C1 segment of cervical spinal cord (tissue), 14 donors: ENCODE measurements around the gene VCP.
"Not testable (repeated sequence)": the region's sequence is repeated elsewhere in the genome, so short reads cannot be mapped to it uniquely, and the experiment has no call there.

Experiments
- DNase-seq, 14 donors: peaks; one replicate each; lab custom pipeline; 2025; lab: John Stamatoyannopoulos, UW

The VCP gene

DNA sequence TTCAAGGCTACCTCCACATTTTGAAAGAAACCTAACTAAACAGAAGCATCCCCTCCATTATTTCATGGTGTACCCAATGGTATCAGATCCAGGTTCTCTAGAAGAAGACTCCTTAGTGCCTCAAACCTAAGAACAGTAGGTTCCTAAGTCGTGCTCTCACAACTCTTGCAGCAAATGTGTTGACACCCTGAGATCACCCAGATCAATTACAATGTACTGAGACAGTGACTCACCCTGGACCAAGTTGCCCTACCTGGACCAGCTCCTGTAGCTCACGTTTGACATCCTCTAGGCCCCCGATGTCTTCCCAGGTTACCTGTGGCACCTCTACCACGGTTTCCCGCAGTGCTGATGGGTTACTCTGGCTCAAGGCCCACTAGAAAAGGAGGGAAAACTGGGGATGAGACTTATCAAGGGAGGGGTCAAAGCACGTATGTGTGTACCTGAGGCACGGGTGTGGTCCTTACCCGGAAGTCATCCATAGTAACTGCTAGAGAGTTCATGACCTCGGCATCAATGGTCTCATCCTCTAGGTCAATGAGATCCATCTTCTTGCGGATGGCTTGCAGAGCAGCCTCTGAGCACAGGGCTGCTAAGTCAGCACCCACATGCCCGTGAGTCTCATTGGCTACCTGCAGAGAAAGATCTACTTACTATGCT is 11.7 kb downstream of the VCP start:
- no peak for DNase-seq

GRCh38 chr9:35059438-35059837 is 13.0 kb downstream of the VCP start:
- no peak for DNase-seq

DNA sequence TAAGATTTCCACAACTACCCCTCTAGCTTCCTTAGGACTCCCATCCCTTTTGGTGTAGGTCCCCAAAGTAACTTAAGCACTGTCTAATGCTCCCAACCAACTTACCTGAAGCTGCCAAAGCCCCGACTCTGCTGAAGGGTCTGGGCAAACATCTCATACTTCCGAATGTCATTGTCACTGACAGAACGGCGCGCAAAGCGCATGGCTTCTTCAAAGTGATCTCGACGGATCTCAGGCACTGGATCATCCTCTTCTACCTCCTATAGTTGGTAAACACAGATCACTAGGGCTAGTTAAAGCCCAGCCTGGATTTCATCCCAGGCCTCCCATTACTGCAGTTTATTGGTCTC is 15.2 kb downstream of the VCP start:
- no peak for DNase-seq

- DNase-seq: no peak
Observed at GRCh38 chr9:35056571-35057270, 15.7 kb downstream of the VCP start.

DNA sequence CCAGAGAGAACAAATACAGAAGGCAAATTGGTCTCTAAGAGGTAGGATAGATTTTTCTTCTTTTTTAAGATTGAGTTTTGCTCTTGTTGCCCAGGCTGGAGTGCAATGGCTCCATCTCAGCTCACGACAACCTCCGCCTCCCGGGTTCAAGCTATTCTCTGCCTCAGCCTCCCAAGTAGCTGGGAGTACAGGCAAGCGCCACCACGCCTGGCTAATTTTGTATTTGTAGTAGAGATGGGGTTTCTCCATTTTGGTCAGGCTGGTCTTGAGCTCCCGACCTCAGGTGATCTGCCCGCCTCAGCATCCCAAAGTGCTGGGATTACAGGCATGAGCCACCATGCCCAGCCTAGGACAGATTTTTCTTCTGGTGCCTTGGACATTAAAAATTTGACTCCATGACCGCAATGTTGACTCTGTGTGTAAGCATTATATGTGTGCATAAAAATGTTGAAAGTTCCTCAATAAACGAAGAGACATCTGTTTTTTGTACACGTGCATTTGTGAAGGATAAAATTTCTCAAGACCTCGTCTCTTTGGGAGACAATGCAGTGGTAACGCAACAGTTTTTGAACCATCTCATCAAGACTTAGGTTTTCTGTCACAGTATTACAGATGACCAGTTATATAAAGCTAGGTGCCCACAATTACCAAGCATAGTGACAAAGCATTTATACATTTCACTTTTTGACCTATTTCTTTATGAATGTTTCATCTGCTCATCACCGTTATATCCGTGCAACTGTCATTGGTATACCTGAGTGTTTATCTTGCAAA is 17.4 kb downstream of the VCP start:
- no peak for DNase-seq

DNA sequence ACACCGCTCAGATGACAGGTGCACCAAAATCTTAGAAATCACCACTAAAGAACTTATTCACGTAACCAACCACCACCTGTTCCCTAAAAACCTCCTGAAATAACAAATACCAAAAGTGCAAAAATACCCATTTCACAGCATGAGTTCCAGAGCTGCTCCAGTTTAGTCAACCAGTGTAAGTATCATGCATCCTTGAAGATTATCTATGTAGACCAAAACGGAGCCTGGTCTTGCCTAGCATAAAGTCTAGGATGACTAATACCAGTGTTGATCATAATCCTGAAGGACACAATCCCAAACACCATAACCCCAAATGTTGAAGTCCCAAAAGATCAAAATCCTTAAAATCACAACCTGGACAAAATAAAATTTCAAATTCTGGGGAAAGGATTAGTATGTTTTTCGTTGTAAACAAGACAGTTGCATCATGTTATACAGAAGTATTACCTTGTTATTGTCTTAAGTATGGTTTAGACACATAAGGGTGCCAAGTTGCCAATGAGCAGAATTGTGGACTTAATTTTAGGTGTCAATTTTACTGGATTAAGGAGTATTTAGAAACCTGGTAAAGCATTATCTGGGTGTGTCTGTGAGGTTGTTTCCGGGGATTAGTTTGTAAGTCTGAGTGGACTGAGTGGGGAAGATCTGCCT is 18.1 kb downstream of the VCP start:
- DNase-seq: no peak

DNA sequence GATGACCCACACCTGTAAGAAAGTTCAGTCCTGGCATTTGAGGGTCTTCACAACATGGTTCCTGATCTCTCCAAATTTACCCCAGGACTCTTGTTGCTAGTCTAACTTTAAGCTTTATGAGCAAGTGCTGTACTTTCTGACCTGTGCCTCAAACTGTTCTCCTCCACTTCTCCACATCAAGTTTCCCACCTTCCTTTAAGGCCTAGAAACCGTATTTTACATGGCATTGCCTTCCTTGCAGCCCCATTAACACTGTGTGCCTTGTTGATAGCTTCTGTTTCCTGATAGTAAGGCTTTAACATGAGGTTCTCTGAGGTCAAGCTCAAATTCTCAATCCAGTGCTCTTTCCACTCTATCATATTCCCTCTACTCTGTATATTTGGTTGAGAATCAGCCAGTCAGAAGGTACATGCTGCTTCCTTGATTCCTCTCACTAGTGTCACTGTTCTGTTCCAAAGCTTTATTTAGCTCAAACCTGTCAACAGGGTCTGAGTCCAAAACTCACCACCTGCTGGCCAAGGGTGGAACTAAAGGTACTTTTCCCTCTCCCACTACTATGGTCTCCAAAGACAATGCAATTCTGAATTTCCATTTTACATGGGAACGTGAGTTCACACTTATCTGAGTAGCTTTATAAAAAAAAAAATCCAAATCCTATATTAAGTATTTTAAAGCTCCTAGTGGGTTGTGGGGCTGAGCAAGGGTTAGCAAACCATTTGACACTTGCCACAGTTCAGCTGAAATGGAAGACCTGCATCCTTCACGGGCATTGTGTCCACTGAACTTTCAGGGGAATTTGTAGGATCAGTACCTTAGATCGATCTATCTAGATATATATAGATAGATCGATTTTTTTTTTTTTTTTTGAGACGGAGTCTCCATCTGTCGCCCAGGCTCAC is 21.1 kb downstream of the VCP start:
- peak in 1 of 14 donors; percentile 94 for DNase-seq

GRCh38 chr9:35048511-35048910 is 23.9 kb downstream of the VCP start:
- DNase-seq: no peak

- DNase-seq: no peak
Observed at GRCh38 chr9:35044071-35044470, 28.4 kb downstream of the VCP start.

- no peak for DNase-seq
Observed at GRCh38 chr9:35042891-35043545, 29.4 kb downstream of the VCP start.

DNA sequence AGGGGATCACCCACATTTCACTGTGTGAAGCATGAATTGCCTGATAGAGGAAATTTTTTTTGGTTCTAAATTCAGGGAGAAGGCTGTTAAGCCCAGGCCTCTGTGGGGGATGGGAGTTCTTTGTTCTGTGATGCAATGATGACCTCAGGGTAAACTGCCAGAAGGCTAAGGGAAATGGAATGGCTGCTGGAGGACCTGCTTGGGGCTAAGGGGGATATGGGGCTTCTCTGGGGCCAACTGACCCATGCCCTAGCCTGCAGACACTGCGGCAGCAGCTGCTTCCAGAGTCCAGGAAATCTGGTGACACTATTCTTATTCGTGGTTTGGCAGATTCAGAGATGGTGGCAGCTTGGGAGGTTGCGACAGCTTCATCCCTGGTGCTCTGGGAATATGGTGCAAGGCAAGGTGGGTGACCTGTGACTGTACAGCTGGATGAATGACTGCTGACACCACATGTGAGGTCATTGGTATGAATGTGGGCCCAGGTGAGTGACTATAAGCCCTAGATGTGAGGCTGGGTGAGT is 30.3 kb downstream of the VCP start:
- no peak for DNase-seq

GRCh38 chr9:35035851-35036701 is 36.3 kb downstream of the VCP start:
- no peak for DNase-seq

GRCh38 chr9:35033101-35033500 is 39.3 kb downstream of the VCP start:
- DNase-seq: no peak

DNA sequence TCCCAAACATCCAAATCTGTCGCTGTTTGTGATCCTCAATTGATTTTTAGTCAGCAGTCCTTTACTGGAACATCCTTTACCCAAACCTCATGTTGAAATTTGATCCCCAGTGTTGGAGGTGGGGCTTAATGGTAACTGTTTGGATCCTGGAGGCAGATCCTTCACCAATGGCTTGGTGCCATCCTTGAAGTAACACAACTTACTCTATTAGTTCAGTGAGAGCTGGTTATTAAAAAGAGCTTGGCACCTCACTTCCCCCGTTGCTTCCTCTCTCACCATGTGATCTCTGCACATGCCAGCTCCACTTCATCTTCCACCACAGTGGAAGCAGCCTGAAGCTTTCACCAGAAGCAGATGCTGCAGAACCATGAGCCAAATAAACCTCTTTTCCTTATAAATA is 42.6 kb downstream of the VCP start:
- peak in 1 of 14 donors; percentile 3 for DNase-seq

GRCh38 chr9:35029241-35029640 is 43.2 kb downstream of the VCP start:
- no peak for DNase-seq

DNA sequence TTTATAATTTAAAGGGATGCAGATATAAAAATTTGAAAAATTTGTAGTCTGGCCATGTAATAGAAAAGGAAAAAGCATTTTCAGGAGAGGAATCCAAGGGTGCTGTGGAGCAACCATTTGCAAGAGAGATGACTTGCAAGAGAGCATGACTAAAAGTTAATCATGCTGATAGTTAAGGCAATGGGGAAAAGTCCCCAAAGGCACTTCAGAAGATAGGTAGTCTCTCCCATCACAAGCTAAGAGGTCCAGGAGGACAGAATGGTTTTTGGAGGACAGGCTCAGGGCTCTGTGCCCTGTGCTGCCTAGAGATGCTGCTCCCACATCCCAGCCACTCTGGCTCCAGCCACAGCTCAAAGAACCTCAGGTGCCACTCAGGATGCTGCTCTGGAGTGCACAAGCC is 44.1 kb downstream of the VCP start:
- no peak for DNase-seq

DNA sequence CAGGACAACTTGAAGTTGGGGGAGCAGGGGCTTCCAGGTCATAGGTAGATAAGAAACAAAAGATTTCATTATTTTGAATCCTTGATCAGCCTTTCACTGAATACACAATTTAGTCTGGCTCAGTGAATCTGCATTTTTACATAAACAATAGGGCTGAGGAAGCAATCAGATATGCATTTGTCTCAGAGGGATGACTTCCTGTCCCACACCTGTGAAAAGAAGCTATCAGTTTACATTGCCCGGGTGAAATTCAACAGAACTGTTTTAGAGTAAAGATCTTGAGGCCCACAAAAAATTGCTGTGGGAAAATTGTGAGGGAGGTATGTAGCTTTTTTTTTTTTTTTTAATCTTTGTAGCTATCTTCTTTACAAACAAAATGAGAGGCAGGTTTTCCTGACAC is 44.6 kb downstream of the VCP start:
- DNase-seq: no peak

- no peak for DNase-seq
Observed at GRCh38 chr9:35027374-35027773, 45.1 kb downstream of the VCP start.

DNA sequence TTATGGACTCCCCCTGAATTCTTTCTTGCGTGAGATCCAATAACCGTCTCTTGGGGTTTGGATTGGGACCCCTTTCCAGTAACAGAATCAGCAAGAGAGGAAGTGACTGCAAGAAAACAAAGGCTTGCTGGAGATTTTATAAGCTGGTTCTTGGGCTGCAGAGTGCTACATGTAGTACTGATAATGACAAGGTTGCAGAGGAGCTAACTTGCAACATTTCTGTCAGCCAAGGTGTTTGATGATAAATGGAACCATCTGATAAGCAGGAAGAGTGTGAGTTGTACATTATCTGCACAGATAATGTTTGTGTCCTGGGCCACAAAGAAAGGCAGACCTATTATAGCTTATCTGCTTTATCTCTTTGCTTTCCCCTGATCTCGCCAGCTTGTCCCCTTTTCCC is 45.8 kb downstream of the VCP start:
- DNase-seq: no peak

GRCh38 chr9:35023443-35023842 is 49.0 kb downstream of the VCP start:
- DNase-seq: not testable (repeated sequence)
